ENCODE data around the gene RIPK3.
A peak's percentile ranks its signal among the peaks of the same experiment; 100 is the strongest.

Gene RIPK3

GRCh38 chr14:24310646-24311604 is 28.9 kb downstream of the RIPK3 start, which contains the start of gene LTB4R:
Gene LTB4R, plus strand, starts transcription at chr14:24311502. Its CDS starts 4,150 bp downstream, at chr14:24315652.
- Histone ChIP-seq H3K27me3 (ENCODE audit: insufficient read depth, low read length) (no peaks in the 10 kb centered on the region), H3K4me1 (ENCODE audit: control insufficient read depth, insufficient read depth, low read length, unreplicated experiment) (peaks cover 29% of the 10 kb centered on the region), H3K4me3 (ENCODE audit: low read depth, low read length) (peak within 1 kb of the TSS; percentile 70), H2AFZ (ENCODE audit: low read length, unreplicated experiment) (peak within 1 kb of the TSS; percentile 49), H3K27ac (ENCODE audit: low read depth, low read length) (peak within 1 kb of the TSS; percentile 33; the same call in 1 of the 2 replicates), H3K79me2 (ENCODE audit: control insufficient read depth, insufficient read depth, low read length, unreplicated experiment) (no peaks in the 10 kb centered on the region), H3K36me3 (ENCODE audit: insufficient read depth, low read length) (peaks cover 3% of the 10 kb centered on the region)

GRCh38 chr14:24310265-24310645 is 29.5 kb downstream of the RIPK3 start:
- H3K27me3 ChIP-seq (ENCODE audit: insufficient read depth, low read length): no peaks in the 10 kb centered on the region
- H3K4me1 ChIP-seq (ENCODE audit: control insufficient read depth, insufficient read depth, low read length, unreplicated experiment): peaks cover 29% of the 10 kb centered on the region
- H2AFZ ChIP-seq (ENCODE audit: low read length, unreplicated experiment): no peak overlapping the region
- H3K36me3 ChIP-seq (ENCODE audit: insufficient read depth, low read length): peaks cover 7% of the 10 kb centered on the region
- H3K79me2 ChIP-seq (ENCODE audit: control insufficient read depth, insufficient read depth, low read length, unreplicated experiment): no peaks in the 10 kb centered on the region
- H3K27ac ChIP-seq (ENCODE audit: low read depth, low read length): no peak overlapping the region
- H3K4me3 ChIP-seq (ENCODE audit: low read depth, low read length): peak overlapping the region; percentile 70

- Histone ChIP-seq H3K27ac (ENCODE audit: low read depth, low read length) (no peak within 1 kb of the TSS), H3K4me1 (ENCODE audit: control insufficient read depth, insufficient read depth, low read length, unreplicated experiment) (peaks cover 29% of the 10 kb centered on the region), H3K36me3 (ENCODE audit: insufficient read depth, low read length) (peaks cover 7% of the 10 kb centered on the region), H3K27me3 (ENCODE audit: insufficient read depth, low read length) (no peaks in the 10 kb centered on the region), H2AFZ (ENCODE audit: low read length, unreplicated experiment) (no peak within 1 kb of the TSS), H3K4me3 (ENCODE audit: low read depth, low read length) (peak within 1 kb of the TSS; percentile 70), H3K79me2 (ENCODE audit: control insufficient read depth, insufficient read depth, low read length, unreplicated experiment) (no peaks in the 10 kb centered on the region)
Observed at GRCh38 chr14:24309538-24310264, 30.1 kb downstream of the RIPK3 start, which contains the start of gene LTB4R2. Gene LTB4R2, plus strand, starts transcription at chr14:24310140. Its CDS starts 525 bp downstream, at chr14:24310665.

GRCh38 chr14:24308342-24309124 is 31.3 kb downstream of the RIPK3 start:
- Histone ChIP-seq H3K27ac (ENCODE audit: low read depth, low read length) (no peak overlapping the region), H3K36me3 (ENCODE audit: insufficient read depth, low read length) (peaks cover 11% of the 10 kb centered on the region), H3K4me3 (ENCODE audit: low read depth, low read length) (no peak overlapping the region), H3K4me1 (ENCODE audit: control insufficient read depth, insufficient read depth, low read length, unreplicated experiment) (peaks cover 29% of the 10 kb centered on the region), H3K79me2 (ENCODE audit: control insufficient read depth, insufficient read depth, low read length, unreplicated experiment) (no peaks in the 10 kb centered on the region), H3K27me3 (ENCODE audit: insufficient read depth, low read length) (no peaks in the 10 kb centered on the region), H2AFZ (ENCODE audit: low read length, unreplicated experiment) (no peak overlapping the region)

GRCh38 chr14:24307575-24308341 is 32.0 kb downstream of the RIPK3 start, which contains the start of gene CIDEB:
Gene CIDEB, minus strand, starts transcription at chr14:24307977. Its CDS starts 119 bp downstream, at chr14:24307858.
- H3K79me2 ChIP-seq (ENCODE audit: control insufficient read depth, insufficient read depth, low read length, unreplicated experiment): no peaks in the 10 kb centered on the region
- H3K27me3 ChIP-seq (ENCODE audit: insufficient read depth, low read length): no peaks in the 10 kb centered on the region
- peaks cover 11% of the 10 kb centered on the region for H3K36me3 ChIP-seq (ENCODE audit: insufficient read depth, low read length)
- peaks cover 29% of the 10 kb centered on the region for H3K4me1 ChIP-seq (ENCODE audit: control insufficient read depth, insufficient read depth, low read length, unreplicated experiment)
- no peak within 1 kb of the TSS for H3K27ac ChIP-seq (ENCODE audit: low read depth, low read length)
- no peak within 1 kb of the TSS for H3K4me3 ChIP-seq (ENCODE audit: low read depth, low read length)
- H2AFZ ChIP-seq (ENCODE audit: low read length, unreplicated experiment): no peak within 1 kb of the TSS

- H3K79me2 ChIP-seq (ENCODE audit: control insufficient read depth, insufficient read depth, low read length, unreplicated experiment): no peaks in the 10 kb centered on the region
- H2AFZ ChIP-seq (ENCODE audit: low read length, unreplicated experiment): no peak overlapping the region
- H3K27ac ChIP-seq (ENCODE audit: low read depth, low read length): no peak overlapping the region
- no peaks in the 10 kb centered on the region for H3K27me3 ChIP-seq (ENCODE audit: insufficient read depth, low read length)
- H3K36me3 ChIP-seq (ENCODE audit: insufficient read depth, low read length): peaks cover 12% of the 10 kb centered on the region
- no peak overlapping the region for H3K4me3 ChIP-seq (ENCODE audit: low read depth, low read length)
- H3K4me1 ChIP-seq (ENCODE audit: control insufficient read depth, insufficient read depth, low read length, unreplicated experiment): peaks cover 27% of the 10 kb centered on the region
Observed at GRCh38 chr14:24307156-24307574, 32.6 kb downstream of the RIPK3 start.

GRCh38 chr14:24304019-24304387 is 35.8 kb downstream of the RIPK3 start:
- peaks cover 20% of the 10 kb centered on the region for H3K79me2 ChIP-seq (ENCODE audit: control insufficient read depth, insufficient read depth, low read length, unreplicated experiment)
- H3K27ac ChIP-seq (ENCODE audit: low read depth, low read length): no peak overlapping the region
- no peak overlapping the region for H2AFZ ChIP-seq (ENCODE audit: low read length, unreplicated experiment)
- peaks cover 17% of the 10 kb centered on the region for H3K36me3 ChIP-seq (ENCODE audit: insufficient read depth, low read length)
- H3K4me1 ChIP-seq (ENCODE audit: control insufficient read depth, insufficient read depth, low read length, unreplicated experiment): peaks cover 12% of the 10 kb centered on the region
- H3K4me3 ChIP-seq (ENCODE audit: low read depth, low read length): no peak overlapping the region
- H3K27me3 ChIP-seq (ENCODE audit: insufficient read depth, low read length): no peaks in the 10 kb centered on the region

- Histone ChIP-seq H3K27ac (ENCODE audit: low read depth, low read length) (no peak overlapping the region), H2AFZ (ENCODE audit: low read length, unreplicated experiment) (no peak overlapping the region), H3K36me3 (ENCODE audit: insufficient read depth, low read length) (peaks cover 10% of the 10 kb centered on the region; the same call in 1 of the 2 replicates)
Observed at GRCh38 chr14:24300326-24300980, 39.3 kb downstream of the RIPK3 start.

More at GRCh38 chr14:24300326-24300980, 39.3 kb downstream of the RIPK3 start:
- Histone ChIP-seq H3K27me3 (ENCODE audit: insufficient read depth, low read length) (no peaks in the 10 kb centered on the region), H3K4me1 (ENCODE audit: control insufficient read depth, insufficient read depth, low read length, unreplicated experiment) (peaks cover 25% of the 10 kb centered on the region), H3K79me2 (ENCODE audit: control insufficient read depth, insufficient read depth, low read length, unreplicated experiment) (peaks cover 20% of the 10 kb centered on the region), H3K4me3 (ENCODE audit: low read depth, low read length) (peak overlapping the region; percentile 92)
